Activated CD8-positive, alpha-beta T cell treated with anti-CD3 and anti-CD28 coated beads for 36 hours (primary cell): Measurements from ENCODE around the gene KCNC3. TPM values are rescaled to one million over a fixed set of nuclear protein-coding genes. Genes with fewer than 3 reads are reported as not detected.
"Not testable (repeated sequence)": the region's sequence is repeated elsewhere in the genome, so short reads cannot be mapped to it uniquely, and the experiment has no call there.

Source experiments
- ATAC-seq: fragments of 200-7000 bp; cut with Tn5 transposase; one replicate; pipeline ENCODE4 v1.10.0; 2021; ENCODE audit warnings: mild to moderate bottlenecking, moderate library complexity
- CTCF ChIA-PET: fragments of 350-600 bp; sonication (Branson Sonifier 250); formaldehyde crosslinking; loops from one replicate; lab custom pipeline; 2021; ENCODE audit warnings: antibody characterized with exemption; lab: Charles Lee
- POLR2A ChIA-PET: fragments of 350-600 bp; sonication (Branson Sonifier 250); formaldehyde crosslinking; loops from one replicate; lab custom pipeline; 2021; ENCODE audit warnings: antibody characterized with exemption; lab: Charles Lee
- DNase-seq: peaks from one replicate; pipeline ENCODE4 v3.0.0-alpha.2; 2020
- H3K27ac Mint-ChIP-seq: one replicate; pipeline ENCODE4 v1.8.0; 2021; ENCODE audit warnings: mild to moderate bottlenecking, mixed read lengths
- H3K27me3 Mint-ChIP-seq: one replicate; pipeline ENCODE4 v1.8.0; 2021; ENCODE audit warnings: mixed read lengths
- H3K36me3 Mint-ChIP-seq: one replicate; pipeline ENCODE4 v1.8.0; 2021; ENCODE audit warnings: low read depth, mixed read lengths
- H3K4me1 Mint-ChIP-seq: one replicate; pipeline ENCODE4 v1.8.0; 2021; ENCODE audit warnings: low read depth, mixed read lengths
- H3K4me3 Mint-ChIP-seq: one replicate; pipeline ENCODE4 v1.8.0; 2021; ENCODE audit warnings: mild to moderate bottlenecking, moderate library complexity, mixed read lengths
- H3K9me3 Mint-ChIP-seq: one replicate; pipeline ENCODE4 v1.8.0; 2021; ENCODE audit warnings: mixed read lengths
- CTCF ChIP-seq: fragments of 200-600 bp; IDR thresholded peaks from one replicate; pipeline ENCODE4 v1.8.0; 2022; ENCODE audit warnings: antibody characterized with exemption, mild to moderate bottlenecking
- intact Hi-C: fragments of 100-400 bp; cut with micrococcal nuclease; formaldehyde crosslinking; loops from one replicate; pipeline ENCODE4 v1.10.0; 2022
- total RNA-seq, 2 experiments: library from RNA; stranded (reverse); gene quantifications; one replicate each; pipeline ENCODE4 v1.2.3, GENCODE V29; 2021

The KCNC3 gene
- total RNA-seq, 2 experiments from 2014 or later = 0.77 to 0.81 TPM

- ATAC-seq (no peak), DNase-seq (no peak)
- TF ChIP-seq CTCF = no peak
- POLR2A ChIA-PET = no interaction called here
- peaks cover 10% of the 10 kb centered on the region for H3K36me3 Mint-ChIP-seq
- intact Hi-C loops = no loop called here
- peak overlapping the region; percentile 45 for H3K27ac Mint-ChIP-seq
- peaks cover 7% of the 10 kb centered on the region for H3K9me3 Mint-ChIP-seq
- H3K4me3 Mint-ChIP-seq = peak overlapping the region; percentile 56
- CTCF ChIA-PET = interaction anchor here (1.0 kb wide), 1 partner anchor 195 kb away, joined by 3 read pairs; no protein-coding TSS in a partner anchor
- H3K4me1 Mint-ChIP-seq = peaks cover 68% of the 10 kb centered on the region
- H3K27me3 Mint-ChIP-seq = peaks cover 67% of the 10 kb centered on the region
Measured at GRCh38 chr19:50331221-50331993, 2.2 kb upstream of the KCNC3 start.

- intact Hi-C loops = no loop called here
- CTCF ChIA-PET = interaction anchor here (1.0 kb wide), 1 partner anchor 195 kb away, joined by 3 read pairs; no protein-coding TSS in a partner anchor
- peaks cover 10% of the 10 kb centered on the region for H3K36me3 Mint-ChIP-seq
Measured at GRCh38 chr19:50330365-50331078, 1.3 kb upstream of the KCNC3 start.

GRCh38 chr19:50329926-50330294, 733 bp upstream of the KCNC3 start:
- peaks cover 59% of the 10 kb centered on the region for H3K4me1 Mint-ChIP-seq
- CTCF ChIA-PET, H3K36me3 Mint-ChIP-seq, H3K9me3 Mint-ChIP-seq, DNase-seq, POLR2A ChIA-PET, intact Hi-C loops, ATAC-seq, H3K27ac Mint-ChIP-seq: not testable (repeated sequence)
- H3K27me3 Mint-ChIP-seq = peaks cover 65% of the 10 kb centered on the region
- H3K4me3 Mint-ChIP-seq = peak overlapping the region; percentile 50

More at GRCh38 chr19:50330365-50331078, 1.3 kb upstream of the KCNC3 start:
- ATAC-seq = peak; percentile 68
- peak overlapping the region; percentile 56 for H3K4me3 Mint-ChIP-seq
- peak overlapping the region; percentile 42 for H3K27ac Mint-ChIP-seq
- peaks cover 7% of the 10 kb centered on the region for H3K9me3 Mint-ChIP-seq
- H3K27me3 Mint-ChIP-seq = peaks cover 69% of the 10 kb centered on the region
- peaks cover 65% of the 10 kb centered on the region for H3K4me1 Mint-ChIP-seq
- POLR2A ChIA-PET = no interaction called here
- TF ChIP-seq CTCF = no peak
- peak; percentile 86 for DNase-seq

GRCh38 chr19:50328873-50329145, 368 bp downstream of the KCNC3 start:
- no peak for TF ChIP-seq CTCF
- H3K4me3 Mint-ChIP-seq = no peak overlapping the region
- ATAC-seq (no peak), DNase-seq (no peak)
- peaks cover 7% of the 10 kb centered on the region for H3K9me3 Mint-ChIP-seq
- POLR2A ChIA-PET = interaction anchor here (1.1 kb wide), 1 partner anchor 29 kb away, joined by 3 read pairs; no protein-coding TSS in a partner anchor
- intact Hi-C loops = no loop called here
- H3K27me3 Mint-ChIP-seq = peaks cover 69% of the 10 kb centered on the region
- peaks cover 10% of the 10 kb centered on the region for H3K36me3 Mint-ChIP-seq
- CTCF ChIA-PET = interaction anchor here (0.7 to 1.6 kb wide), 6 partner anchors 13 to 92 kb away, joined by 3 to 8 read pairs (median 4); no protein-coding TSS in a partner anchor
- H3K27ac Mint-ChIP-seq = no peak overlapping the region
- peaks cover 53% of the 10 kb centered on the region for H3K4me1 Mint-ChIP-seq

- H3K4me3 Mint-ChIP-seq = no peak overlapping the region
- H3K4me1 Mint-ChIP-seq = peaks cover 48% of the 10 kb centered on the region
- H3K9me3 Mint-ChIP-seq = peaks cover 7% of the 10 kb centered on the region
- no peak overlapping the region for H3K27ac Mint-ChIP-seq
- peak; percentile 45 for DNase-seq
- intact Hi-C loops = no loop called here
- ChIA-PET CTCF (interaction anchor here (0.8 to 1.6 kb wide), 7 partner anchors 12 to 92 kb away, joined by 3 to 8 read pairs (median 3); no protein-coding TSS in a partner anchor), POLR2A (interaction anchor here (1.1 kb wide), 1 partner anchor 29 kb away, joined by 3 read pairs; no protein-coding TSS in a partner anchor)
- ATAC-seq = no peak
- peaks cover 10% of the 10 kb centered on the region for H3K36me3 Mint-ChIP-seq
- no peak for TF ChIP-seq CTCF
- peaks cover 68% of the 10 kb centered on the region for H3K27me3 Mint-ChIP-seq
Measured at GRCh38 chr19:50328224-50328872, 829 bp downstream of the KCNC3 start.
